ENCODE data around the gene FAM24B.
"Not testable (repeated sequence)": the region's sequence is repeated elsewhere in the genome, so short reads cannot be mapped to it uniquely, and the experiment has no call there.

The FAM24B gene, protein sequence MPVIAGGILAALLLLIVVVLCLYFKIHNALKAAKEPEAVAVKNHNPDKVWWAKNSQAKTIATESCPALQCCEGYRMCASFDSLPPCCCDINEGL
- total RNA-seq: 1.8 to 3.9 (median 3.9) reads per million in 3 experiments

DNA sequence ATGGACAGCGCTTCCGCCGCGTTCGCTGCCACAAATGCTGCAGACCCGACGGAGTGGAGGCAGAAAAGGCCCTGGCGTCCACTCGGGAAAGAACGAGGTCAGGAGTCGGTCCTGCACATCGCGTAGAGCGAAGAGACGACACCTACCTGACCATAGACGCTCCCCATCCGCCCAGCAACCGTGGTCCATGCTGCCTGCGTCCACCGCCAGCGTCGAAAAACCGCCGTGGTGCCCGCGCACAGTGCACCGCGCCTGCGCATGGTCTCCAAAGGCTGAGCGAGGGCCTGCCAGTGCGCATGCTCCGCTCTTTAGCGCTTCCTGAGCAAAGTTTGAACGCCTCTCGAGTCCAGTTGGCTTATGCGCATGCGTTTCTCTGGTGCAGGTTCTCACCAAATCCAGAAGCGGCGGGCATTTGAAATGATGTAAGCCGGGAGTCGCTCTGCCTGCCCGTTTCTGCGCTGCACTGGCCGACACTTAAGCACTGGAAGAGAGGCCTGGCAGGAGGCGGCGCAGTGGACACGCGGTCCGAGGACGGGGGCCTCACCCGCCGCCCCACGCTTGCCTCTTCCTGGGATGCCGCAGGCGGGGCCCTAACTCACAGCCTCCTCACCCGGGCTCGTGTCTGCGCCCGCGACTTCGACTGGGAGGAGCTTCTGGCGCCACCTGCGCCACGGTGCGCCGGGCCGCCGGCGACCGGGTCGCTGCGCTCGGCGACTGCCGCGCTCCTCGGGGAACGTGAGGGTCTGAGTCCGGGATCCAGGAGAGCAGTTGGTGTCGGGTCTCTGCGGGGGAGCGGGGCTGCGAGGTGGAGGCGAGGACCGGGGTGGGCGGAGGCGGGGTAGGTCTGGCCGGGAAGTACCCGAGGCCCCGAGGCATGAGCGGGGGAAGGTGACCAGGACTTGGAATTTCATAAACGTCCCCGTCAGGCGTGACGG, at the start of gene FAM24B:
FAM24B (minus strand) TSS at position 243 of the 935 bp plus-strand sequence. CDS start 29,066 bp downstream, outside the sequence.
- DNase-seq: peak; percentile 96

DNA sequence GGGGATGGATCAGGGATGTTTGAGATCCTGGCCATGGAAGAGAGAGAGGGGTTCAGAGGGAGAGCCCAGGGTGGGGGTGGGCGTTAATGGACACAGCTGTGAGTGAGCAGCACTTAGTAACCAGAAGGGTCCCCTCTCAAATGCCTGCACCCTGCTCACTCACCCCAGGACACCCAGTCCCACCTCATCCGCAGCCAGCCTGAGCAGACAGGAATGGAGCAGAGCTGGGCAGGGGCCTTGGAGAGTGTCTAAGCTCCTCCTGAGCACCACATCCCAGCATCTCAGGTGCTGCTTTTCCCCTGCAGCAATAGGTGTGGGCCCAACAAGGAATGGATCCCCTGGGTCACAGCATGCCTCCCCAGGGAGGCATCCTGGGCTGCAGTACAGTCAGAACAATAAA, 36.3 kb upstream of the FAM24B start:
- DNase-seq: no peak

DNA sequence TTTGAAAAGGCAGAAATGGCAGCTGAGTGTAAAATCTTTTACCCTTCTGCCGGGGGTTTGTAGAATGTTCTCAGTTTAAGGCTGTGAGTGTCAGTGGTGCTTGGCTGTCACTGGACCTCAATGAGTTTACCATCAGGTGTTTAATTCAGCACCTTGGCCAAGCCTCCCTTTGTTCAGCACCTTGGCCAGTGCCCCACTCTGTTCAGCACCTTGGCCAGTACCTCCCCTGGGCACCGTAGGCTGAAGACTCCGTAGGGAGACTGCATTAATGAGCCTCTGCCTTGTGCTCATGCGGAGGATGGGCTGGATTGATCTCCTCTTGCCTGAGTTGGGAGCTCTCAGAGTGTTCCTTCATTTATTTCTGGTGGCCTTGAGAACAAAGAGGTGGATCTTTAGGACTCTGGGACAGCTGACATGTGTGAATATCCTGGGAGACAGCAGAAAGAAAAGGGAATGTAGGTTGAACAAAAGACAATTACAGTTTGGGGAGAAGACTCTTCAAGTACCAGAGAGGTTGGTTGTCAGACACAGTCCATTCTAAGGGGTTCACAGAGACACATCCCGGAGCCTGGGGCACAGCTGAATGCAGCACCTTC, 32.6 kb upstream of the FAM24B start:
- peak; percentile 23 for DNase-seq

DNA sequence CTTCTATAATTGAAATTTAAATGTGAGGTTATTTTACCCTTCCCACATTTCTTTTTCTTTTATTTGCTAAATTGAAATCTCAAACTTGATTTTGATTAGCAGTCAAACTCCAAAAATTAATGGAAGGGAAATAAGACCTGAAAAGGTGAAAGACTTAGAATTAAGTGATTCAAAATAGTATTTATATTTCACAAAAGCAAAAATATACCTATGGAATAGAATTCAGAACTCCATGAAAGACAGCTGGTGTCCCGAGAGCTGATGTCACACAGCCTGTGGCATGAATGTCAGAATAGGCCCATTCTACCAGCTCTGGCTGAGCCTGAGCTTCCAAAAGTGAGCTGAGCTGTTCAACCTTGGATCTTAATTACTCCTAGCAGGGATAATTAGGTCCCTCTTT, 30.9 kb upstream of the FAM24B start, which contains the start of gene FAM24A:
FAM24A (plus strand) TSS at position 301 of the 400 bp plus-strand sequence. CDS start 1,025 bp downstream, outside the sequence.
- DNase-seq: no peak

DNA sequence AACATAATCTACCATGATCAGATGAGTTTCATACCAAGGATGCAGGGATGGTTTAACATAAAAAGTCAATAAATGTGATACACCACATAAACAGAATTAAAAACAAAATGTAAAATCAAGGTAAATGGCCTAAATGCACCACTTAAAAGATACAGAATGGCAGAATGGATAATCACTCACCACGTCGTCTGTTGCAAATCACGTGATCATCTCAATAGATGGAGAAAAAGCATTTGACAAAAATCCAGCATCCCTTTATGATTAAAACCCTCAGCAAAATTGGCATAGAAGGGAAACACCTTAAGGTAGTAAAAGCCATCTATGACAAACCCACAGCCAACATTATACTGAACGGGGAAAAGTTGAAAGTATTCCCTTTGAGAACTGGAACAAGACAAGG, 24.5 kb upstream of the FAM24B start:
- DNase-seq: not testable (repeated sequence)

DNA sequence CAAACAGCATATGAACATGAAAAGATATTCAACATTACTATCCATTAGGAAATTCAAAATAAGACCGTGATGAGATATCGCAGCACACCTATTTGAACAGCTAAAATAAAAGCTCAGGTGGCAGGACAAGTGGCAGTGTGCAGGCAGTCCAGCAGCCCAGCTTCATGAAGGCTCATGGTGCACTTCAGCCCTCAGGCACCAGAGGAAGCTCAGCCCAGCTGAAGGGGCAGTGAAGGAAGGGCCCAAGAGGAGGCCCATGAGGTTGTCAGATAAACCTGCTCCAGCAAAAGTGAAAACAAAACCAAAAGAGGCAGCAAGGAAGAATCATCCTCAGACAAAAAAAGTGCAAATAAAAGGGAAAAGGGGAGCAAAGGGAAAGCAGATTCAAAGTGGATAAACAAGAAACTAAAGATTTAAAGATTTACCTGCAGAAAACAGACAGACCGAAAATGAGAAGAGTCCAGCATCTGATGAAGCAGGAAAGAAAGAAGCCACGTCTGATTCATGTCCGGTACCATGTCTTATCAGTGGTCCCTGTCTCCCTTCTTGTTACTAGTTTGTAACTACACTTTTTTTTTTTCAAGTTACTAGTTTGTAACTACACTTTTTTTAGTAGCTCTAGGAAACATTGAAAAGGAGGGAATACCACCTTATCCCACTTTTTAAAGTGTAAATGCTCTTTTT, 15.0 kb upstream of the FAM24B start:
- DNase-seq: no peak

DNA sequence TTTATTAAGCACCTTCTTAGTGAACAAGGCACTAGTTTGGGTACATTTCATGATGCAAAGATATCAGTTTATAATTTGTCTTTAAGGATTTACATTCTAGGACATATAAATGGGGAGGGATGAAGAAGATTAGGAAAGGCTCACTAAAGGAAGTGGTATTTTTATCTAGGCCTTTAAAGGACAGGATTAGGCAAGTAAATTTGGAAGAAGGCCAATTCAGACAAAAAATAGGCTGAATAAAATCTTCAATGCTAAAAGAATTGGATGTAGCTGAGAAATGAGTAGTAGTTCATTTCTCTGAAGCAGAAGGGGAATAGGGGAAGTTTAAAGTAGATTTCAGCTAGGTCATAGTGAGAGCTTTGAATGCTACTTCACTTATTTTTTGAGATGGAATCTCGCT, 4.8 kb upstream of the FAM24B start:
- no peak for DNase-seq

DNA sequence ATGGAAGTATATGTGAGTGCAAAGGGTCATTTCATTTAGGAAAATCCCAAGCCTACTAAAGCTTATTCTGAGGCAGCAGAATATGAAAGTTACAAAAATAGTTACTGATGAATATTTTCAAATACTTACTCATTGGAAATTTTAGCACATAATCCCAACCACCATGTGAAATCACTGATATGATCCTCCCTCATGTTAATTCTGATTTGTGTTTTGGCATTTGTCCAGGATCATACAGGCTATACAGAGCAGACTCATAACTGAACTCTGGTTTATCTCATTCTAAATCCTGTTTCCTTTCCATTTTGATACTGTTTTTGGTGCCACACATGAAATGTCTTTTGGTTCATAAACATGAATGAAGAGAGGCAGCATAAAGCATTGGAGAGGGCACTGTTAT, 3.4 kb upstream of the FAM24B start:
- no peak for DNase-seq

DNA sequence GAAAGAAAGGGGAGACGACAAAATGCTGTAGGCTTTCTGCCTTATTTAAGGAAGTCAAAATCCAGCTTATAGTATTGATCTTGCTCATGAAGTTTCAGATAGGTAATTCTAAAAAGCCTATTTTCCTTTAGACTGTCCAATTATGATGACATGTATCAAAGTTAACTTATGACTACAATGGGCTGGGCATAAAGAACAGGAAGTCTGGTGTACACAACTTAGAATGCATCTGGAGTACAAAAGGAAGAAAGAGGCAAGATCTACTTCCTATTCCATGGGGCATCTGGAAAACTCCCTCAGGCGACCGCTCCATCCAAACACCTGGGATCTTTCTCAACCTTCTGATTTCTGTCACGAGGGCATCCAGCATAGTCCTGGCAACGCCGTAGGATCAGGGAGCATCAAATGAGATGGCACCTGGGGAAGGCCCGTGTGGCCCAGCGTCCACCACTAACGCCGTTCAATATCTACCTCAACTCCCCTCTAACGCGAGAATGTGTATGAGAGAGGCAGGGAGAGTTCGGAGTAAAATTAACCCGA, 512 bp downstream of the FAM24B start:
- peak; percentile 13 for DNase-seq

DNA sequence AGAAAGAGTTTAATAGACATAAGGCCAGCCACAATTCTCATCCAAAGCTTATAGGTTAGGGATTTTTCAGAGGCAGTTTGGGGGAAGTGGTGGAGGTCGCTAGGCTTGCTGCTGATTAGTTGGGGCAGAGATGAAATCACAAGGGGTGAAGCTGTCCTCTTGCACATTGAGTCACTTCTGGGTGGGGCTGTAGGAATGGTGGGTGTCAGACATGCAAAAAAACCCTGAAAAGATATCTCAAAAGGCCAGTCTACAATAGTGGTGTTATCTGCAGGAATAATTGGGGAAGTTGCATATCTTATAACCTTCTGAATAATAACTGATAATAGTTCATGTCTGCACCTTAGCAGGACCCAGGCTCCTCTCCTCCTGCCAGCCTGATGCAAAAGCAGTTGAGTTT, 2.1 kb downstream of the FAM24B start:
- DNase-seq: no peak

DNA sequence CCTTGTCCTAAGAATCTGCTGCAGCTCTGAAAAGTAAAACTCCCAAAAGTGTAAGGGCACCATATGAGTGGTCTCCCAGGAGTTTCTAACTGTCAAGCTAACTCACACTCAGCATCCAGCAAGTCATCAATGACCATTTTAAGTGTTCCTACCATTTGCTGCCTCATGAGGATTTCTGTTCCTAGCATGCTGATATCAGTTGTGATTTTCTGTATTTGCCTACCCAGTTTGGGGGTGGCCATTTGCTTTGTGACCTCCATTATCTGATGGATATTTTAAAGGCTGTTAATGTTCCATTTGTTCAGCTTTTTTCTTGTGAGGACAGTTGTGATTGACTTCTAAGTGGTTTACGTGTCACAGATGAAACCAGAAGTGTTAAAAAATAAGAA, 2.9 kb downstream of the FAM24B start:
- DNase-seq: no peak

DNA sequence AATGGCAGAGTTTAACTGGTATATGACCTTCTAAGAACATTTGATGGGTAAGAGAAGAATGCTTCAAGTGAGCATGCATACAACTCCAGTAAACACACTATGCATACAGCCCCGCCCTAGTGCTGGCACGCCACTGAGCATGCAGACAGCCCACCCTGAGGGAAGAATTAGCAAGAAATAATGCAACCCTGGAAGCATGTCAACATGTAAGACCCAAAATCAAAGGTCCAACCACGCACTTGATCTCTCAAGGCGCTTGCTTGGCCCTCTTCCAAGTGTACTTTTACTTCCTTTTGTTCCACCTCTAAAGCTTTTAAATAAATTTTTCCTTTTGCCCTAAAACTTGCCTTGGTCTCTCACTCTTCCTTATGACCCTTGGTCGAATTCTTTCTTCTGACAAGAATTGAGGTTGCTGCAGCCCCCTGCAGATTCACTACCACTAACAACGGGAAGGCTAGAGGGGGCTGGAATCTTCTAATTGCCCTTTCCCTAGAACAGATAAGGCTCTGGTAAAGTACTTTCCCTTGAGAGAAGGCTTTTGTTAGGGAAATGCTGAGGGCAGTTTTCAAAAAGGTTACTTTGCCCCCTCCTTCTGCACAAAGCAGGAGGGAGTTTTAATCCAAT, 3.4 kb downstream of the FAM24B start:
- DNase-seq: no peak

DNA sequence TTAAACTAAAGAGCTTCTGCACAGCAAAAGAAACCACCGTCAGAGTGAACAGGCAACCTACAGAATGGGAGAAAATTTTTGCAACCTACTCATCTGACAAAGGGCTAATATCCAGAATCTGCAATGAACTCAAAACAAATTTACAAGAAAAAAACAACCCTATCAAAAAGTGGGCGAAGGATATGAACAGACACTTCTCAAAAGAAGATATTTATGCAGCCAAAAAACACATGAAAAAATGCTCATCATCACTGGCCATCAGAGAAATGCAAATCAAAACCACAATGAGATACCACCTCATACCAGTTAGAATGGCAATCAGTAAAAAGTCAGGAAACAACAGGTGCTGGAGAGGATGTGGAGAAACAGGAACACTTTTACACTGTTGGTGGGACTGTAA, 7.4 kb downstream of the FAM24B start:
- DNase-seq: not testable (repeated sequence)

DNA sequence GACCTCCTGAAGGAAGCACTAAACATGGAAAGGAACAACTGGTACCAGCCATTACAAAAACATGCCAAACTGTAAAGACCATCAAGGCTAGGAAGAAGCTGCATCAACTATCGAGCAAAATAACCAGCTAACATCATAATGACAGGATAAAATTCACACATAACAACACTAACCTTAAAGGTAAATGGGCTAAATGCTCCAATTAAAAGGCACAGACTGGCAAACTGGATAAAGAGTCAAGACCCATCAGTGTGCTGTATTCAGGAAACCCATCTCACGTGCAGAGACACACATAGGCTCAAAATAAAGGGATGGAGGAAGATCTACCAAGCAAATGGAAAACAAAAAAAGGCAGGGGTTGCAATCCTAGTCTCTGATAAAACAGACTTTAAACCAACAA, 10.6 kb downstream of the FAM24B start:
- not testable (repeated sequence) for DNase-seq

DNA sequence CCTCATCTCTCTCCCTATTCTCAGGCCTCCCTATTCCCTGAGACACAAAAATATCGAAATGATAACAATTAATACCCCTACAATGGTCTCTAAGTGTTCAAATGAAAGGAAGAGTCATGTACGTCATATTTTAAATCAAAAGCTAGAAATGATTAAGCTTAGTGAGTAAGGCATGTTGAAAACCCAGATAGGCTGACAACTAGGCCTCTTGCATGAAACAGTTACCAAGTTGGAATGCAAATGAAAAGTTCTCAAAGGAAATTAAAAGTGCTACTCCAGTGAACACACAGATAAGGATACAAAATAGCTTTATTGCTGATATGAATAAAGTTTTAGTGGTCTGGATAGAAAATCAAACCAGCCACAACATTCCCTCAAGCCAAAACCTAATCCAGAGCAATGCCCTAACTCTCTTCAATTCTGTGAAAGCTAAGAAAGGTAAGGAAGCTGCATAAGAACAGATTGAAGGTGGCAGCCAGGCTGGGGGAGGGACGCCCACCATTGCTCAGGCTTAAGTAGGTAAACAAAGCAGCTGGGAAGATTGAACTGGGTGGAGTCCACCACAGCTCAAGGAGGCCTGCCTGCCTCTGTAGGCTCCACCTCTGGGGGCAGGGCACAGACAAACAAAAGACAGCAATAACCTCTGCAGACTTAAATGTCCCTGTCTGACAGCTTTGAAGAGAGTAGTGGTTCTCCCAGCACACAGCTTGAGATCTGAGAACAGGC, 12.5 kb downstream of the FAM24B start:
- DNase-seq: not testable (repeated sequence)

DNA sequence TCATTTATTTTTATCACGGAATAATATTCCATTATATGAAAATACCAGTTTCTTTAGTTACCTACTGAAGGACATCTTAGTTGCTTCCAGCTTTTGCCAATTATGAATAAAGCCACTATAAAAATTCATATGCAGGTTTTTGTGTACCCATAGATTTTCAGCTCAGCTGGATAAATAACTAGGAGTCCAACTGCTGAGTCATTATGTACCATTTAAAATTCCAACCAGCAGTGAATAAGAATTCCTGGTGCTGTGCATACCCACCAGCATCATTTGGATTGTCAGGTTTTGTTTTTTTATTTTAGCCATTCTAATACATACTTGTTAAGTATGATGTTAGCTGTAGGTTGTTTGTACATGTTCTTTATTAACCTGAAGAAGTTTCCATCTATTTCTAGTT, 14.5 kb downstream of the FAM24B start:
- DNase-seq: no peak

DNA sequence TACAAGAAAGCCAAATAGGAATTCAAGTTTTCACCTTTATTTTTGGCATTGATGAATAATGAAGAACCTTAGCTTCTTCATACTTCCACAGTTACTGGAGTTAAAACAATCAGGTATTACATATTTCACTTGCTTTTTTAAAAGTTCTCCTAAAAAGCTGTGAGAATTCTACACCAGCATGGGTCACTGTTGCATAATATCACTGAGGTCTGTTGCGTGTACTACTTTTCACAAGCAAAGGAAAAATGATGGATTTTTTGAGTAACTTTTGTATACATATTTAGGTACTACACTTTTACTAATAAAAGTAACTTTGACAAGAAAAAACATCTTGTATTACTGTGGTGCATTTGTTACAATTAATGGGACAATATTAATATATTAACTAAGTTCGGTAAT, 15.2 kb downstream of the FAM24B start:
- no peak for DNase-seq

DNA sequence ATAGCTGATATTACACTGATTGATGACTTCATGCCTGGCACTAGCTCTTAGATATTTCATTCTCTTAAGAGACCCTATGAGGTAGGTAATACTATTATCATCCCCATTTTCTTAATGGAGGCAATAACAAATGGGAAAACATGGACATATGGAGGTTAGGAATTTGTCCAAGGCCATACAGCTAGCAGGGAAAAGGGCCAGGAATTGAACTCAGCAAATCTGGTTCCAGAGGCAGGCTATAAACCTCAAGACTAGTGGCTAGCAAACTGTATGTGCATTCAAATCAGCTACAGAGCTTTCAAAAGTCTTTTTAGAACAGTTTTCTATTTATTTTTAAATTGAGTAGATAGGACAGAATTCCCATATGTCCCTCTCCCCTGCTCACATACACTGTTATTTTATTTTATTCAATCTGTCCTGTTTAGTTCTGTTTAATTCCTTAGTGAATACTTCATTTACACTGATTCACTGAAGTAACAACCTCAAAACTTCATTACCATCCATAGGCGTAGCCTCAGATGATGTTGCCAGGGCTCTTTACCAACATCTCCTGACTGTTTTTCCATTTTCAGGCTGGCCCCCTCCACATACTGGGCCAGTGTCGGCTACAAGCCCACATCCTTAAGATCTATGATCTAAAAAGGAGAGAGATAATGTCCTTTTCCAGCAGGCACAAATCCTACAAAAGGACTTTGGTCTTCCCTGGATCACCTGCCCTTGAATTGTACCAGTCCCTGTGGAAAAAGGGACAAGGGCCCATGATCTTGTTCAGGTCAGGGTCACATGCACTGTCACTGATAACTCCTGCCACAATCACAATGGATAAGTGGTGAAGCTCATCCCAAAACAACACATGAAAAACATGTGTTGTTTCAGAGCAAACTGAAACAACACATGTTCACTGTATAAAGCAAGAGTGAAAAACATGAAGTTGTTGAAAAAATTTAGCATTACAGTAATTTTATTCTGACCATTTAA, 15.9 kb downstream of the FAM24B start:
- no peak for DNase-seq

DNA sequence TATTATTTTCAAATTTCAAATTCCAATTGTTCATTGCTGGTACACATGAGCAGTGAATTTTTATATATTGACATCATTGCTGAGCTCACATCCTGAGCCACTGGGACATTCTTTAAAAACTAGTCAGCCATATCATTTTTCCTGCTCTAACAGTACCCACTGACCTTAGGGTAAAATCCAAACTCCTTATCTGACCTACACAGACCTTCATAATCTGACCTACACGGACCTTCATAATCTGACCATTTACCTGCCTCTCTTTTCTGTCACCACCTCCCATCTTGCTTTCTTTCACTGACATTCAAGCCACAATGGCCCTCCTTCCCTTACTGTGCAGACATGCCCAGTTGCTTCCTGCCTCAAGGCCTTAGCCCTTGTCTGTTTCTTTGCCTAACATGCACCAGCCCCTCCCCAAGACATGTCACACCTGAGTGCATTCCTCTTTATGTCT, 17.6 kb downstream of the FAM24B start:
- no peak for DNase-seq

DNA sequence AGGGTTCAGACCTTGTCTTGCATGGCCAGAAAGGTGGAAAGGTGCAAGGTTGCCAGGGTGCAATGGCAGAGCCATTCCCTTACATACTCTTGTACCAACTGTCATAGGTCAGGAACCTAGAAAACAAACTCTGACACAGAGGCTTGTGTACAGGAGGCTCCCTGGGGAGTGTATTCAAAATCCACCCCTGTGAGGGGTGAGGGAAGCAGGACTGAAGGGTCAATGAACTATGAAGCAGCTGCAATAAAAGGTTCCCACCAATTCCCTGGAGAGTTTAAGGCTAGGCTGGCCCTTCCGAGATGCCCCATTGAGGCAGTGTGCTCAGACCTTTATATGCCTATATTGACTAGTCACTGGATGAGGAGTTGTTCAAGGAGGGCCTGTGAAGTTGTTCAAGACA, 19.9 kb downstream of the FAM24B start:
- DNase-seq: no peak
